Mesenchymal stem cell (in vitro differentiated cells and primary cell): ENCODE measurements around the gene LDLRAD3.

Experiments
- DNase-seq: peaks from one replicate; pipeline ENCODE4 v3.0.0-alpha.2; 2013
- H2AFZ ChIP-seq: one replicate; pipeline ENCODE4 v1.6.1; 2013; ENCODE audit warnings: low read depth, mild to moderate bottlenecking, control low read depth, inconsistent platforms, low read length, moderate library complexity
- H2AK5ac ChIP-seq: 2 replicates; pipeline ENCODE4 v1.6.1; 2013; ENCODE audit warnings: low read length, moderate library complexity, mild to moderate bottlenecking, inconsistent platforms; ENCODE audit not compliant: severe bottlenecking
- H2BK120ac ChIP-seq: one replicate; pipeline ENCODE4 v1.6.1; 2013; ENCODE audit warnings: low read depth, mild to moderate bottlenecking, inconsistent platforms, low read length, moderate library complexity
- H2BK12ac ChIP-seq, 2 experiments: one replicate each; pipeline ENCODE4 v1.6.1; 2013; ENCODE audit warnings: inconsistent platforms in 2 of 2, low read length in 2 of 2, mild to moderate bottlenecking in 2 of 2, moderate library complexity in 2 of 2, control low read depth in 1 of 2
- H2BK15ac ChIP-seq: one replicate; pipeline ENCODE4 v1.6.1; 2013; ENCODE audit warnings: mild to moderate bottlenecking, low read depth, inconsistent platforms; ENCODE audit not compliant: poor library complexity, severe bottlenecking
- H2BK5ac ChIP-seq: 2 replicates; pipeline ENCODE4 v1.6.1; 2013; ENCODE audit warnings: low read depth, mild to moderate bottlenecking, low read length, control low read depth, inconsistent platforms; ENCODE audit not compliant: poor library complexity, severe bottlenecking
- H3K14ac ChIP-seq, 2 experiments: one replicate each; pipeline ENCODE4 v1.6.1; 2013; ENCODE audit warnings: inconsistent platforms in 2 of 2, low read length in 2 of 2, control low read depth in 1 of 2, mild to moderate bottlenecking in 1 of 2, moderate library complexity in 1 of 2
- H3K18ac ChIP-seq, 2 experiments: one replicate each; pipeline ENCODE4 v1.6.1; 2013; ENCODE audit warnings: inconsistent platforms in 2 of 2, low read length in 2 of 2, control low read depth in 1 of 2, low read depth in 1 of 2, mild to moderate bottlenecking in 1 of 2
- H3K23ac ChIP-seq, 2 experiments: one replicate each; pipeline ENCODE4 v1.6.1; 2013; ENCODE audit warnings: inconsistent platforms in 2 of 2, low read length in 2 of 2, mild to moderate bottlenecking in 2 of 2, moderate library complexity in 2 of 2, control low read depth in 1 of 2
- H3K27ac ChIP-seq: 2 replicates; pipeline ENCODE4 v1.5.1; 2013; ENCODE audit warnings: mild to moderate bottlenecking, moderate library complexity, low read length, control low read depth, inconsistent platforms; ENCODE audit not compliant: poor library complexity, severe bottlenecking
- H3K27me3 ChIP-seq, 2 experiments: 2 replicates each; pipeline versions ENCODE4 v1.6.1 to v1.7.0; 2013; ENCODE audit warnings: low read length in 2 of 2, mild to moderate bottlenecking in 2 of 2, moderate library complexity in 2 of 2, control low read depth in 1 of 2, inconsistent platforms in 1 of 2; ENCODE audit not compliant: control insufficient read depth in 1 of 2, insufficient read depth in 1 of 2
- H3K36me3 ChIP-seq, 2 experiments: 2 replicates each; pipeline versions ENCODE4 v1.6.1 to v1.7.0; 2013; ENCODE audit warnings: low read length in 2 of 2, control low read depth in 1 of 2, inconsistent platforms in 1 of 2, low read depth in 1 of 2, mild to moderate bottlenecking in 1 of 2; ENCODE audit not compliant: insufficient read depth in 2 of 2, control insufficient read depth in 1 of 2
- H3K4ac ChIP-seq, 2 experiments: one replicate each; pipeline ENCODE4 v1.6.1; 2013; ENCODE audit warnings: inconsistent platforms in 2 of 2, low read length in 2 of 2, mild to moderate bottlenecking in 2 of 2, moderate library complexity in 2 of 2, control low read depth in 1 of 2, low read depth in 1 of 2
- H3K4me1 ChIP-seq: 2 replicates; pipeline ENCODE4 v1.6.1; 2013; ENCODE audit warnings: low read depth, low read length, control low read depth; ENCODE audit not compliant: control insufficient read depth, insufficient read depth
- H3K4me2 ChIP-seq: 2 replicates; pipeline ENCODE4 v1.6.1; 2013; ENCODE audit warnings: low read length, mild to moderate bottlenecking, inconsistent platforms; ENCODE audit not compliant: poor library complexity, severe bottlenecking
- H3K4me3 ChIP-seq, 2 experiments: 2 replicates each; pipeline versions ENCODE4 v1.5.1 to v1.7.0; 2013; ENCODE audit warnings: low read length in 2 of 2, mild to moderate bottlenecking in 2 of 2, control low read depth in 1 of 2, low read depth in 1 of 2; ENCODE audit not compliant: insufficient read depth in 1 of 2
- H3K79me1 ChIP-seq: replicated peaks from 2 replicates; pipeline ENCODE4 v1.6.1; 2013; ENCODE audit warnings: mild to moderate bottlenecking, control low read depth, low read length, inconsistent platforms; ENCODE audit not compliant: poor library complexity, severe bottlenecking
- H3K9ac ChIP-seq: 2 replicates; pipeline ENCODE4 v1.7.0; 2013; ENCODE audit warnings: mild to moderate bottlenecking, low read length, moderate library complexity
- H3K9me3 ChIP-seq: 2 replicates; pipeline ENCODE4 v1.7.0; 2013; ENCODE audit warnings: mild to moderate bottlenecking, low read length; ENCODE audit not compliant: control insufficient read depth
- H4K8ac ChIP-seq: one replicate; pipeline ENCODE4 v1.6.1; 2013; ENCODE audit warnings: inconsistent platforms, mild to moderate bottlenecking, low read length, moderate library complexity
- H4K91ac ChIP-seq: one replicate; pipeline ENCODE4 v1.6.1; 2013; ENCODE audit warnings: mild to moderate bottlenecking, low read length, inconsistent platforms
- WGBS: methylation state at CpG from one replicate; pipeline ENCODE4 v1.1.7; 2013; ENCODE audit warnings: mixed read lengths; 5-methylcytosine and 5-hydroxymethylcytosine counted together

Gene LDLRAD3

GRCh38 chr11:36118084-36118483 is 174.2 kb downstream of the LDLRAD3 start:
- 98% methylated on average over 2 of the region's 2 CpGs for WGBS
- H3K4ac ChIP-seq, result no peak overlapping the region
- no peak overlapping the region for H2AK5ac ChIP-seq
- H3K9me3 ChIP-seq, result peaks cover 20% of the 10 kb centered on the region
- no peak overlapping the region for H3K4me2 ChIP-seq
- H3K79me1 ChIP-seq, result no peaks in the 10 kb centered on the region
- H2BK15ac ChIP-seq, result no peak overlapping the region
- no peak overlapping the region for H3K23ac ChIP-seq
- H3K4me1 ChIP-seq, result peaks cover 3% of the 10 kb centered on the region
- H4K91ac ChIP-seq, result no peak overlapping the region
- H3K9ac ChIP-seq, result no peak overlapping the region
- no peak overlapping the region for H3K18ac ChIP-seq
- H3K14ac ChIP-seq, result no peak overlapping the region
- H2BK120ac ChIP-seq, result no peak overlapping the region
- H2BK12ac ChIP-seq, result no peak overlapping the region
- no peaks in the 10 kb centered on the region for H3K27me3 ChIP-seq
- DNase-seq, result no peak
- H3K36me3 ChIP-seq, result peaks cover 3 to 17% of the 10 kb centered on the region in 2 experiments
- H2BK5ac ChIP-seq, result no peak overlapping the region
- no peak overlapping the region for H4K8ac ChIP-seq
- H3K4me3 ChIP-seq, result no peak overlapping the region
- H3K27ac ChIP-seq, result no peak overlapping the region
- H2AFZ ChIP-seq, result no peak overlapping the region

DNA sequence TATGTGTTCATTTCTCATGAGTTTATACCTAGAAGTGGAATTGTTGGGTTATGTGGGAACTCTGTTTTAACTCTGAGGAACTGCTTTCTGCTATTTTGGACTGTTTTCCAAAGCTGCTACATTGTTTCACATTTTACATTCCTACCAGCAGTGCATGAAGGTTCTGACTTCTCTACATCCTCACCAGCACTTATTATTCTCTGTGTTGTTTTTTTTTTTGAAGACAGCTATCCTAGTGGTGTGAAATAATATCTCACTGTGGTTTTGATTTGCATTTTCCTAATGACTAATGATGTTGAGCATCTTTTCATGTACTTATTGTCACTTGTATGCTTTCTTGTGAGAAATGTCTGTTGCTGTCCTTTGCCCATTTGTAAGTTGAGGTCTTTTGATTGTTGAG is 175.4 kb downstream of the LDLRAD3 start:
- Histone ChIP-seq H3K4me1 (peaks cover 8% of the 10 kb centered on the region), H3K14ac (no peak overlapping the region), H3K4me3 (no peak overlapping the region), H3K9ac (no peak overlapping the region), H3K4ac (no peak overlapping the region), H3K79me1 (no peaks in the 10 kb centered on the region), H3K18ac (no peak overlapping the region), H3K36me3 (peaks cover 3 to 8% of the 10 kb centered on the region in 2 experiments), H4K91ac (no peak overlapping the region), H3K9me3 (peaks cover 8% of the 10 kb centered on the region), H3K23ac (no peak overlapping the region), H2BK12ac (no peak overlapping the region), H2BK5ac (no peak overlapping the region), H2AK5ac (no peak overlapping the region), H4K8ac (no peak overlapping the region), H3K27me3 (no peaks in the 10 kb centered on the region), H3K27ac (no peak overlapping the region), H2AFZ (no peak overlapping the region), H2BK120ac (no peak overlapping the region), H2BK15ac (no peak overlapping the region), H3K4me2 (no peak overlapping the region)
- no peak for DNase-seq

- Histone ChIP-seq H2BK5ac (no peak overlapping the region), H2BK12ac (no peak overlapping the region), H3K14ac (no peak overlapping the region), H2BK15ac (no peak overlapping the region), H2BK120ac (no peak overlapping the region), H3K4me3 (no peak overlapping the region), H3K9ac (no peak overlapping the region), H2AK5ac (no peak overlapping the region), H3K23ac (no peak overlapping the region), H3K27ac (no peak overlapping the region), H3K9me3 (no peaks in the 10 kb centered on the region), H4K8ac (no peak overlapping the region), H3K18ac (no peak overlapping the region), H3K36me3 (no peaks in the 10 kb centered on the region), H3K4me2 (no peak overlapping the region), H3K4me1 (peaks cover 8% of the 10 kb centered on the region), H3K27me3 (no peaks in the 10 kb centered on the region), H2AFZ (no peak overlapping the region), H4K91ac (no peak overlapping the region), H3K4ac (no peak overlapping the region), H3K79me1 (peaks cover 3% of the 10 kb centered on the region)
- 92% methylated on average over 6 of the region's 6 CpGs for WGBS
- DNase-seq, result no peak
Observed at GRCh38 chr11:36121054-36121453, 177.2 kb downstream of the LDLRAD3 start.

- Histone ChIP-seq H3K4me3 (no peak overlapping the region), H4K8ac (no peak overlapping the region), H3K4me1 (peaks cover 7% of the 10 kb centered on the region), H2BK5ac (no peak overlapping the region), H3K23ac (no peak overlapping the region), H3K36me3 (no peaks in the 10 kb centered on the region), H2BK15ac (no peak overlapping the region), H3K18ac (no peak overlapping the region), H4K91ac (no peak overlapping the region), H3K79me1 (peaks cover 3% of the 10 kb centered on the region), H3K27ac (no peak overlapping the region), H3K4me2 (no peak overlapping the region), H2BK12ac (no peak overlapping the region), H3K27me3 (no peaks in the 10 kb centered on the region), H3K9me3 (no peaks in the 10 kb centered on the region), H2AK5ac (no peak overlapping the region), H3K4ac (no peak overlapping the region), H3K14ac (no peak overlapping the region), H2BK120ac (no peak overlapping the region), H2AFZ (no peak overlapping the region), H3K9ac (no peak overlapping the region)
- WGBS, result no CpG with 5 or more reads among the region's 2 CpGs
- DNase-seq, result no peak
Observed at GRCh38 chr11:36122671-36123070, 178.8 kb downstream of the LDLRAD3 start.
